DMS79 (cell line): ENCODE measurements around the gene STK32B.
"Not testable (repeated sequence)": the region's sequence is repeated elsewhere in the genome, so short reads cannot be mapped to it uniquely, and the experiment has no call there.

Experiments
- DNase-seq: peaks from one replicate; lab custom pipeline; 2025; lab: John Stamatoyannopoulos, UW

Gene STK32B

DNA sequence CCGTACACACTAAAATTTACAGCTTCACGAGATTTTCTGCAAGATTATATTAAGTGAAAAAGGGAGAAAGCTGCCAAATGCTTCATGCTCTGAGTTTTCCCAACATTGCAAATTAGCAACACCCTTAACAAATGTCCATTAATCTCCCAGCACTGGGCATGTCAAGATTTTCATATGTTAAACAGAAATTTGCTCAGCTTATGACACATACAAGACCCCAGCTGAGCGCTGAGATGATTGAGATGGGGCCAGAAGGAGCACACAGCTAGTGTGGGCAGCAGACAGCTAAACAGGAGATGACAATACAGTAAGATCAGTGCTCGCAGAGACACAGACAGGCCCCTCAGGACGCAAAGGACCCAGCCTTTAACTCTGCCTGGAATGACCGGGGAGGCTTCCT lies 208.8 kb downstream of the STK32B start:
- DNase-seq = no peak

DNA sequence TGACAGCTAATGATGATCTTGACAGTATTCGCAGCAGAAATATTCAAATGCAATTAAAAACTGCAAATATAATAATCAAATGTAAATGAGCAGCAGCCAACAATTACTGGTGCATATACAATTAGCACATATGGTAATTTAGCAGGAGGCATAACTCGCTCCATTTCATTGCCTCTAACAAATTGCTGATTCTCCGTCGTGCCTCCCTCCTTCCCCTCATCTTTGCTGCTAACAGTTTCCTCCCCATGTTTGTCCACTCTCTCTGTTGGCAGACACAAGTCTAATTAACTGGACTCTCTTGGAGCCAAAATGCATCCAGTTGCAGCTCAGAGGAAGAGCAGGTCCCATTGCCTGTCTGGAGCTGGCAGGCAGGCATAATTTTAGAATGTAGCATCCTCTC lies 210.6 kb downstream of the STK32B start:
- DNase-seq = no peak

DNA sequence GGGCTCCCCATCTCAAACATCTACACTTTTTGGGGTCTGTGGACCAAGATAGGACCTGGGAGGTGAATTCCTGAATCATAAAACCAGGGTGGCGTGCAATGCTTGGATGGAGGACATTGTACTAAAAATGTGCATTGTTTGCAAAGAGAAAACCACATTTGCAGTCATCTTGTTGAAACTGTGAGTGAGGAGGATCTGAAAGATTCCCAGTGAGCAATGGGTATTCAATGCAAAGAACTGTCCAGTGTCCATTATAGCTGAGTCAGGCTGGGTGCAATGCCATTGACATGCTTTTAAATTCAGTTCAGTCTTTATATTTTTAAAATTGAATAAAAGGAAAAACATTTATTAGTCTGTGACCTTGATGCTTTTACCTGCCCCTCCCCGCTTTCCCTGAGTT lies 215.7 kb downstream of the STK32B start:
- no peak for DNase-seq

DNA sequence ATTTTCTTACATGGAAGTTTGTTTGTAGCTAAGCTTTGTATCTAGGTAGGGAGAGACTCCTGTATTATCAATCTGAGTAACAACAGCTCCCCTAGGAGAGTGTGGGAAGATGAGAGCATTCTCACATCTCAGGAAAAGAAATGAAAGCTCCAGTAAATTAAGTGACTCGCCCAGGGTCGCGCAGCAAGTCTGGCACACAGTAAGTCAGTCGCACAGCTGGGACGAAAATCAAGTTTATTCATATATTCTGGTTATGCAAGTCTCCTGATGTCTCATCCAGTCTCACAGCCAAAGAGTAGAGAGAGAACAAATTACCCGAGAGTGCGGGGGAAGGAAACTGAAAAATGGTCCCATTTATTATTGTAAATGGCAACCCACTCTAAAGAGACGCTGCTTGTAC lies 216.1 kb downstream of the STK32B start:
- no peak for DNase-seq

DNA sequence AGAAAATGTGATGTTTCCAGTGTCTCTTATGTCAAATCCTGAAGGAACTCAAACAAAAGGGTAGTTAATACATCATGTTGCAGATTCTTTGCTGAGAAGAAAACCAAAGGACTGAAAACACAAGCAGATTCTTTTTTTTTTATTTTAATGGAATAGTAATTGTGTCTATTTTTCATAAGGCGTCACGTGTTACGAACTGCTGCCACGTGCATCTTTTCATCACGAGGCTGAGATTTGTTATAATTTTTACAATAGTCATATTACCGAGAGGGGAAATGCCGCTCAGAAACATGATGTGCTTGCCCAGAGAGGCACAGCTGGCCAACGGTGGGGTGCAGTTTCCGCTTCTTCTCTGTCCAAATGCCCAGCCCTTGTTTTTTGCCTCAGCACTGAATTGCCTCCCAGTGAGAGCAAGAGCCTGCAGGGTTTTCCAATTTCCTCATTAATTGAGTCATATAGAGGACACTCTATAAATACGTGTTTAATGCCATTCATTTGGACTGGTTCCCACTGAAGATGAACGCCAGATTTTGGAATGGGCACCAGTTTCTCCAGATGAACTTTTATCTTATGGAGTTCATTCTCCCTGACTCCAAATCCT lies 225.3 kb downstream of the STK32B start:
- no peak for DNase-seq

DNA sequence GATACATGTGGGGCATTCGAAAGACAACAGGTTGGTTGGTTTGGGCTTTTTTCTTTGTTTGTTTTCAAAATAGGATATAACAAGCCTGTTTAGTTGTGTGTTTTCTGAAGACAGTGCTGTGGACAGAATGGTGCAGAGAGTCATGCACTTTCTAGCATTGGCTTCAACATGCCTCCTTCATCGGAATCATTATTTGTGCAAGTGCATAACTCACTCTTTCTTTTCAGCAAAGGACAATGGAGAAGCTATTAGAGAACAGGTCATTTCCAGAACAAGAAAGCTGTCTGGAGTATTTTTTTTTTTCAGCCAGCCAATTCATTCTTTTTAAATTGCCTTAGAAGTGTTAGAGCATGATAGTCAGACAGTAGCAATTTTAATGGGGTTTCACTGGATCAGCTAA lies 225.8 kb downstream of the STK32B start:
- no peak for DNase-seq

DNA sequence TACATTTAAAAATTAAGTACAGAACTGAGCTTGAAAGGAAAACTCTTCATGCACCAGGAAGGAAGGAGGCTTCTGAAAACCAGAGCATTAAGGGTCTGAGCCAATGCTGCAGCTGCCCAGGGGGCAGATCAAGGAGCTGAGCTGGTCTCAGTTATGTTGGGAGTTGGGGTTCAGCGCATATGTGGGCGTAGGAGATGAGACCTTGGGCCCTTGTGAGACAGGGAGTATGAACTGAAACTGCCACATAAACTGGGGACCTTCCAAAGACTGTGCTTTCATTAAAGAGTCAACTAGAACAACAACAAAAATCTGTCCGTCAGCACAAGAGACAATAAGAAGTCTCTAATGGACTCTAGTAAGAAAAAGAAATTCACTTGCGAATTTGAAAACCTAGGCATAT lies 226.9 kb downstream of the STK32B start:
- no peak for DNase-seq

DNA sequence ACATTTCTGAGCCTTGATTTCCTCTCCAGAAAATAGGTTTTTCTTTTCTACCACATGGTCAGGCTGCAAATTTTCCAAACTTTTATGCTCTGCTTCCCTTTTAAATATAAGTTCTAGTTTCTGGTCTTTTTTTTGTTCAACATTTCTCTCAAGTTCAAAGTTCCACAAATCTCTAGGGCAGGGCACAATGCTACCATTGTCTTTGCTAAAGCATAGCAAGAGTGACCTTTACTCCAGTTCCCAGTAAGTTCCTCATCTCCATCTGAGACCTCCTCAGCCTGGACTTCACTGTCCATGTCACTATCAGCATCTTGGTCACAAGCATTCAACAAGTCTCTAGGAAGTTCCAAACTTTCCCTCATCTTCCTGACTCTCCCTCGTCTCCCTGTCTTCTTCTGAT lies 228.8 kb downstream of the STK32B start:
- not testable (repeated sequence) for DNase-seq

DNA sequence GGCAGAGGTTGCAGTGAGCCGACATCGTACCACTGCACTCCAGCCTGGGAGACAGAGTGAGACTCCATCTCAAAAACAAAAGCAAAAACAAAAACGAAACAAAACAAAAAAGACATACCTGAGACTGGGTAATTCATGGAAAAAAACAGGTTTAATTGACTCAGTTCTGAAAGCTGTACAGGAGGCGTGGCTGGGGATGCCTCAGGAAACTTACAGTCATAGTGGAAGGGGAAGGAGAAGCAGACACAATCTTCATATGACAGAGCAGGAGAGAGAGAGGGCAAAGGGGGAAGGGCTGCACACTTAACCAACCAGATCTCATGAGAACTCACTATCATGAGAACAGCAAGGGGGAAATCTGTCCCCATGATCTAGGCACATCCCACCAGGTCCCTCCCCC lies 229.5 kb downstream of the STK32B start:
- DNase-seq = no peak

DNA sequence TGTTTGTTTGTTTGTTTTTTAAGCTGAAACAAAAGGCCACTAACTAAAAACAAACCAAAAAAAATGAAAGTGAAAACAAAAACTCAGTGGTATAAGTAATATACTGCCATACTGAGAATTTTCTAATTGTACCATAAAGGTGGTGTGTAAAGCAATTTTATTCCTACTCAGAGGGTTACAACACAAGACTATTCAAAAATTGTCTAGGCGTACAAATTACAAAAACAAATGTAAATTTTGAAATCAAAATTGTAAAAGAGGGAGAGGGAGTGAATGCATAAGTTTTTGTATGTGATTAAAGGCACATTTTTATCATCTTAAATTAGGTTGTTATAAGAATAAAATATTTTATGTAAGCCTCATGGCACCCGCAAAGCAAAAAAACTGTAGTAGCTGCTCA lies 232.6 kb downstream of the STK32B start:
- no peak for DNase-seq

DNA sequence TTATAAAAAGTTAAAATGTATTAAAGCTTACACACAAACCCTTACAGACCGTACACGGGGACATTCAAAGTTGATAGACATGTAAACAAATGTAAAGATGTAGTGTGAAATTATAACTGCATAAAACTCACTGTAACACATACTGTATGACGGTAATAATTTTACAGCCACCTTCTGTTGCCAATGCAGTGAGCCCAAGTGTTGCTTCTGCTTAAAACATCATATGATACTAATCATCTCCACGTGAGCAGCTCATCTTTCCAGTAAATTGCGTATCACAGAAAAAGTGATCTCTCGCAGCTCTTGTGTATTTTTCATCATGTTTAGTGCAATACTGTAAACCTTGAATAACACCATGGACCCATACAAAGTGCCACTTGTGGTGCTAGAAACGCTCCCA lies 233.2 kb downstream of the STK32B start:
- no peak for DNase-seq

DNA sequence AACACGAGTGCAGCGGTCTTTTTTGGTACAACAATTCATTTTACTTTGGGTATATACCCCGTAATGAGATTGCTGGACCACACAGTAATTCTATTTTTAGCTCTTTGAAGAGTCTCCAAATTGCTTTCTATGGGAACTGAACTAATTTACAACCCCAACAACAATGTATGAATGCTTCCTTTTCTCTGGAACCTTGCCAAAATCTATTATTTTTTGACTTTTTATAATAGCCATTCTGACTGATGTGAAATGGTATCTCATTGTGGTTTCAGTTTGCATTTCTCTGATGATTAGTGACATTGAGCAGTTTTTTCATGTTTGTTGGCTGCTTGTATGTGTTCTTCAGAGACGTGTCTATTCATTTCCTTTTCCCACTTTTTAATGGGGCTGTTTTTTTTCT lies 240.8 kb downstream of the STK32B start:
- no peak for DNase-seq

DNA sequence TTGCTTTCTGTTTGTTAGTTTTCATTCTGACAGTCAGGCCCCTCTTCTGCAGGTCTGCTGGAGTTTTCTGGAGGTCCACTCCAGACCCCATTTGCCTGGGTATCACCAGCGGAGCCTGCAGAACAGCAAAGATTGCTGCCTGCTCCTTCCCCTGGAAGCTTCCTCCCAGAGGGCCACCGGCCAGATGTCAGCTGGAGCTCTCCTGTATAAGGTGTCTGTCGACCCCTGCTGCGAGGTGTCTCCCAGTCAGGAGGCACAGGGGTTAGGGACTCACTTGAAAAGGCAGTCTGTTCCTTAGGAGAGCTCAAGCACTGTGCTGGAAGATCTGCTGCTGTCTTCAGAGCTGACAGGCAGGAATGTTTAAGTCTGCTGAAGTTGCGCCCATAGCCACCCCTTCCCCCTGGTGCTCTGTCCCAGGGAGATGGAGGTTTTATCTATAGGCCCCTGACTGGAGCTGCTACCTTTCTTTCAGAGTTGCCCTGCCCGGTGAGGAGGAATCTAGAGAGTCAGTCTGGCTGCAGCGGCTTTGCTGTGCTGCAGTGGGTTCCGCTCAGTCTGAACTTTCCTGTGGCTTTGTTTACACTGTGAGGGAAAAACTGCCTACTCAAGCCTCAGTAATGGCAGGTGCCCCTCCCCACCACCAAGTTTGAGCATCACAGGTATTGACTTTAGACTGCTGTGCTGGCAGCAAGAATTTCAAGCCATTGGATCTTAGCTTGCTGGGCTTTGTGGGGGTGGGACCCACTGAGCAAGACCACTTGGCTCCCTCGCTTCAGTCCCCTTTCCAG lies 246.9 kb downstream of the STK32B start:
- not testable (repeated sequence) for DNase-seq

DNA sequence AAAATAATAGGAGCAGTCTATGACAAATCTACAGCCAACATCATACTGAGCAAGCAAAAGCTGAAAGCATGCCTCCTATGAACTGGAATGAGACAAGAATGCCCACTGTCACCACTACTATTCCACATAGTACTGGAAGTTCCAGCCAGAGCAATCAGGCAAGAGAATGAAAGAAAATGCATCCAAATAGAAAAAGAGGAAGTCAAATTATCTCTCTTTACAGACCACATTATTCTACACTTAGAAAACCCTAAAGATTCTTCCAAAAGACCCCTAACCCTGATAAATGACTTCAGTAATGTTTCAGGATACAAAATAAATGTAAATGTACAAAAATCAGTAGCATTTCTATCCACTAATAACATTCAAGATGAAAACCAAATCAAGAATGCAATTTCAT lies 249.0 kb downstream of the STK32B start:
- no peak for DNase-seq

DNA sequence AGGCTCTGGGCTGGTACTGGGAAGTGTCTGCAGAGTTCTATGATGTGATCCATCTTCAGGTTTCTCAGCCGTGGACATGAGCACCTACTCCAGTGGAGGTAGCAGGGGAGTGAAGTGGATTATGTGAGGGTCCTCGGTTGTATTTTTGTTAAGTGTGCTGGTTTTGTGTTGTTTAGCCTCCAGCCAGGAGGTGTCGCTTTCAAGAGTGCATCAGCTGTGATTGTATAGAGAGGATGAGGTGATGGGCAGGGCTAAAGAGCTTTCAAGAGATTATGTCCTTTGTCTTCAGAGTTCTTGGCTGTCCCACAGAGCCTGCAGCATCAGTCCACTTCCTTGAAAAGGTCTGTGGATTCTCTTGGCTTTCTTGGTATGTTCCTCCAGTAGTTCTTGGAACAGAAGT lies 256.6 kb downstream of the STK32B start:
- DNase-seq = no peak

DNA sequence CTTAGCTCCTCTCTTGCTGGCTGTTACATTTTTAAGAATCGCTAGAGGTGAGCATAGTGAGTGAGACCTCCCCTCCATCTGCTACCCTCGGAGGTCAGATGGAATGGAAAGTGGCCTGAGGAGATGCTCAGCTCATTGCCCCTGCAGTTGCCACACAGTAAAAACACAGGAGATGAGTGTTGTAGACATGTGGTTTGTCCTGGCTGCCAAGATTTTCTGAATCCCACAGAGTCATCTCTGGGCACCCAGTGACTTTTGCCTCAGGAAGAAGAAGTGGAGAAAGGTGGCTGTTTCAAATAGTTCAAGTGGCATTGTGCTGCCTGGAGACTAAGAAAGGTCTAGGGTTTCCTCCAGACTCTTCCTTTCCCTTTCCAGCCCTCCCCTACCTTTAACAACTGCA lies 271.0 kb downstream of the STK32B start:
- no peak for DNase-seq

DNA sequence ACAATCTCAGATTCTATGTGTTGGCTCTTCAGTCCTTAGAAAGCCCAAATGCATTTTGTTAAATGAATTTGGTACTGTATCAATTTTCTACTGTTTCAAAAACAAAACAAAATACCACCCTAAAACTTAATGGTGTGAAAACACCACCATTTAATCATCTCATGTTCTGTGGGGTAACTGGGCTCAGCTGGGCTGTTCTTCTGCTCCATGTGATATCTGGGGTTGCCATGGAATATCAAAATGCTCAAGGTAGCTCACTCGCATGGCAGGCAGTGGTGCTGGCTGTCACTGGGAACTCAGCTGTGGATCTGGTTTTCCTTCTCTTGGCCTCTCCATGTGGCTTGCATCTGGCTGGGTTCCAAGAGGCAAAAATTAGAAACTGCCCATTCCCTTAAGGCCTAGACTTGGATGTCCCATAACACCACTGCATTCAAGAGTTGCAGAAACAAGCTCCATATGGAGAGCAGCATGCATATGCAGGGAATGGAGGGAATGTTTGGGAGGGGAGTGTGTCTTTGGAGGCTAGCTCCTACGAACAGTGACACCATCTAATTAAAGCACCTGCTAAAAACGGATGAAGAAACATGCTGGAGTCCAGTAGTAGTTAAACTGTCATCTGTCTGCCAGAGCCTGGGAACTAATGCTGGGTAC lies 279.2 kb downstream of the STK32B start:
- no peak for DNase-seq

DNA sequence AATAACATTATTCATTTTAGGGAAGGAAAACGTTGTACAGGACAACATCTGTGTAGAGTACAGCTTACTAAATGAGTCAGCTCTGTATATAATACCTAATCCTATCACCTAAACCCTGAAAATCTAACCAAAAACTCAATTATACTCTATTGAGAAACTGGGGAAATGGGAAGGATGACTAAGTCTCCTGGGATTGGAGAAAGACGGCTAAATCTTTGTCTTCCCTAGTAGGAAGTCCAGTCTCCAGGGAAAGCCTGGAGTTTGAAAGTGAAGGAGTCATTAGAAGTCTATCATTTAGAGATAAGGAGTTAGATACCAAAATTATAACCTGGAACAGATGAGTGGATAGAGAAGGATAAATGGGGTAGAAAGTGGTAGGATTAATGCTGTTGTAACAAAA lies 286.5 kb downstream of the STK32B start:
- DNase-seq = no peak

DNA sequence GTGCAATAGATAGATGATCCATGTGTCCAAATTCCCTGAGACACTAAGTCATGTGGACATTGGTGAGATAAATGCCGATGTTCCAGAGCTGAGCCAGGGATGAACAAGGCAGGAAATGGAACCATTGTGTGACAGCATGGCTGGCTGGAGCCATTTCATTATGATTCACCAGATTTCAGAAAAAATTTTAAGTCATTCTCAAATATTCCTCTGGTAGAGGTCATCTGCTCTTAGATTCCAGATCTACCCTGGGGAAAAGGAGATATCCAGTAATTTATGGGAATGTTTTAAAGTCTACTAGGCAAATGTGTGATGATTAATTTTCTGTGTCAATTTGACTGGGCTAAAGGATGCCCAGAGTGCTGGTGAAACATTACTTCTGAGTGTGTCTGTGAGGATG lies 287.3 kb downstream of the STK32B start:
- no peak for DNase-seq

DNA sequence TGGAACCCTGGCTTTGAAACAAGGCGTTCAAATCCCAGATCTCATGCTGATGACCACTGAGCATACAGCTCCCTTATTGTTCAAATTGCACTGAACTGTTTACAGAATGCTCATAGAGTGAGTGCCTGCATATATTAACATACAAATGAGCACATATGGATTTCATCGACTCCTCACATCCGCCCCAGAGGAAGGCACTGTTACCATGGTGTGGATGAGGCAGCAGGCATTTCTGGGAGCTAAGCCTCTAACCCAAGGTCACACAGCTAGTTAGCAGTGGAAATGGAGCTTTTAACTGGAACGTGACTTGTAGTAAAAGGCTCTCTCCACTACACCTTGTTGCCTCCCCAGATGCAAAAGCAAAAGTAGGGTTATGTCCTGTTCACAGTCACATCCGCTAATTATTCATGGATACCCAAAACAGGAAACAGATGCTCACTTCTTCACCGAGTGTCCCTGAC lies 289.7 kb downstream of the STK32B start:
- no peak for DNase-seq

DNA sequence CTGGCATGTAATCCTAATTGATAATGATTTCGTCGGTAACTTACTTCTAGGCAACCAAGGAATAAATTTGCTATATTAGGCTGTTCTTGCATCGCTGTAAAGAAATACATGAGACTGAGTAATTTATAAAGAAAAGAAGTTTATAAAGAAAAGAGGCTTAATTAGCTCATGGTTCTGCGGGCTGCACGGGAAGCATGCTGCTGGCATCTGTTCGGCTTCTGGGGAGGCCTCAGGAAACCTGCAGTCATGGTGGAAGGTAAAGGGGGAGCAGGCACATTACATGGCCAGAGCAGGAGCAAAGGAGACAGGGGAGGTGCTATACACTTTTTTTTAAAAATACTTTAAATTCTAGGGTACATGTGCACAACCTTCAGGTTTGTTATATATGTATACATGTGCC lies 290.2 kb downstream of the STK32B start:
- DNase-seq = no peak

DNA sequence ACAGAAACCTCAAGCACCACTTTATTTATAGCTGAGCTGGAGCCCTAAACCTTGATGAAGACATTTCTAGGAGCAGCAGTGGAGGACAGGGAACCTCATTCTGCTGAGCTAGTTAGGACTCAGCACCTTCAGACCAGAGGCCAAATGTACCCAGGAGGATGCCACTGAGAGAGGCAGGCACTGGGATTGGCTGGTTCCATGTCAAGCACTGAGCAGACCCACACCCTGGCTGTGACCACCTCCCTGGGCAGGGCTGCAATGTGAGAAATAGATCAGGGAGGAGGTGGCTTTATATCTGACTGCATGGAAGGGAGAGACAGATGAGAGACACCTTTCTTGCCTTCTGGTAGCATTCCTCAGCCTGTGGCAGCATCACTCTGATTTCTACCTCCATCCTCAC lies 304.6 kb downstream of the STK32B start:
- no peak for DNase-seq

DNA sequence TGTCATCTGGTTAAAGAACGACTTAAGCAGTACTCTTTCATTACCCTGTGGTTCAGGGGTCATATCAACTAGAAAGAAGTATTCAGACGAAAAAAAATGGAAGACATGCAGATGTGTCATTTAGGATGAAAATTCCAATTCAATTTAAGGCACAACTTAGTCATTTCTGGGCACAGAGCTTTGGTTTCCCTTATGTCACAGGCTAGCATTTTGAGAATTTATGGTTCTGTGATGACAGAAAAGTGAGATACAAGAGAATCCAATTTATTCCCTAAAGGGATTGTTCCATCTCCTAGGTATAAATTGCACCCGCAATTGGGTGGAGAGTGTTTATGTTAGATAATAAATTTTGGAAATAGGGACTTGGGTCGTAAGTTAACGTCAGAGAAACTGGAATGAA lies 306.6 kb downstream of the STK32B start:
- DNase-seq = no peak
